GM18502 (cell line): ENCODE measurements around the gene MOCS3.

Source experiments
- ATAC-seq: cut with Tn5 transposase; IDR thresholded peaks from one replicate; pipeline ENCODE4 v1.9.1; 2021; ENCODE audit warnings: mild to moderate bottlenecking; ENCODE audit not compliant: unreplicated experiment, poor library complexity

The MOCS3 gene

DNA sequence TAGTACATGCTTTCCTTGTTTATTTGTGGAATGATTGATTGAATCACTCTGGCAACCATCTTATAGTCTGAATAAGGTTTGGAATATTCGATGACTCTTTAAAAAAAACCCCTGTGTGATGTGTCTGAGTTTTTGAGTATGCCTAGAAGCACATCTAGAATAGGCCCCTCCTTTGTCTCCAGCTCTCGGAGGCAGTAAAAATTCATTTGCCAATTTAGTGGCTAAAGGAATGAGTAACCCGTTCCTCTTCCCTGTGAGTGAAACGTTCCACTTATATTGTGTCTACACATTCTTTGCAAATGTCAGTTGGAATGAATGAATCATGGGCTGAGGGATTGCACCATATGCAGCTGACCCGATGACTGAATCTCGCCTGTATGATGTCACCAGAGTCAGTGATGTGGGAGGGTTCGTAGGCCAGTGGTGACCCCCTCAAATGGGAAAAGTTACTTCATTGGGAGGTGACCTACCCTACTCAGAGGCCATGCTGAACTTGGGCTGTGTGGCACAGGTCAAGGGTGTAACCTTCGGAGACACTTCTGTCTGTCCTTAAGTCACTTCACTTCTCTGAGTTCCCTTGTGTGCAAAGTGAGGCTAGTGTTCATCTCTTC lies 21.6 kb downstream of the MOCS3 start:
- no peak for ATAC-seq

DNA sequence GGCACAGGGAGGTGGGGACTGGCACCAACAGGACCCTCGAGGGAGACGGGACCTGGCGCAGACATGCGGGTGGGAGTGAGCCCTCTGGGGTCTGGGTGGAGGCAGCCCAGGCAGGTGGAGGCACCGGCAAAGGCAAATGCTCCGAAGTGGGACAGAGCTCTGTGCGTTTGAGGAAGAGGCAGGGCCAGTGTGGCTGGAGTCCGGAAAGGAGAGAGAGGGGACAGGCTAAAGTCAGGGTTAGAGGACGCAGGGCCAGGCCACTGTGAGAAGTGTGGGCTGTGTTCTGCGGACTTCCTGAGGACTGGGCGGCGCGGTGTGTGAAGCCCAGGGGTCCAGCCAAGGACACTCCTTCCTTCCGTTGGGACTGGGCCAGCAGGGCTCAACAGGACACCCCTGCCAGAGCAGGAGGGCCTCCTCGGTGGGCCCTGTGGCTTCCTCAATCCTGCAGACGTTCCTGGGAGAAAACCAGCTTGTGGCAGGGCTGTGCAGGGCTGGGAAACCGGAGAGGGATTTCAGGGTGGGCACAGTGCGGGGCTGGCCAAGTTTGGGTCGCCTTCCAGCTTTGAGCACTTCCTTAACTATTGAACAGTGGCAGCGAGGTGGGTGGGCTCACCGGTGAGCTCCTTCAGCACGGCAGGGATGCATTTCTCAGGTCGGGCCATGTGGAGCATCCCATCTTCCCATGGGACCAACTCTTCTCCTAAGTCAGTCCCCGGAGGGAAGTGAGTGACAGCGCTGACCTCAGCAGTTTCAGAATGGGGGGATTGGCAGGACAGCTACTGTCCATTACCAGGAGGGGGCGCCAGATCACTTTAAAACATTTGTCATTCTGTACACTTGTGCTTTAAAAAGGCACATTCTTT lies 22.5 kb downstream of the MOCS3 start:
- no peak for ATAC-seq

DNA sequence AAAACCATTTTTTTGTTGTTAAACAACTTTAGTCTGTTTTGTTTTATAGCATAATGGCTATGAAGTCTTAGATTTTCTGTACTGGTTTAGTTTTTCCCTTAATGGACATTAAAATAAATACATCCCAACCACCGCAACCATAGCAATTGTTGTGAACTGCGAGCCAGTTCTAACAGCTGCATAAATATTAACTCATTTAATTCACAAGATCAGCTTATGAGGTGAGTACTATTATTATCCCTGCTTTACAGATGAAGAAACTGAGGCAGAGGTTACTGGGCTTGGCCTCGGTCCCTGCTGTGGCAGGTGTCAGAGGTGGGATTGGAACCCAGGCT lies 23.1 kb downstream of the MOCS3 start:
- ATAC-seq = no peak

DNA sequence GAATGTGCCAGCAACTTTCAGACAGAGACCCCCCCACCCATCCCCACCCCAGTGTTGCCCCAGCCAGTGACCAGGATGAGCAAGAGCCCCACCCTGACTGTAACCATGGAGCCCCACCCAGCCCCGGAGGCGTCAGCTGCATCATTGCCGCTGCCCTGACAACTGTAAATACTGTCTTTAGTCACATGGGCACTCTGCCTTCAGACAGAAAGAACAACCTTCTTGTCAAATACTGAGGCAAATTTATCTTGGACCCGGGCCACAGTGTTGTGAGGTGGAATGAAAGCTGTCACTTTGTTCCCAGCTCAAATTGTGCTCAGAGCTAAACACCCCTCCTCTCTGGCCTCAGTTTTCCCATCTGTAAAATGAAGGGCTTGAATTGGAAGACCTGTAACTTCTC lies 23.7 kb downstream of the MOCS3 start:
- no peak for ATAC-seq

DNA sequence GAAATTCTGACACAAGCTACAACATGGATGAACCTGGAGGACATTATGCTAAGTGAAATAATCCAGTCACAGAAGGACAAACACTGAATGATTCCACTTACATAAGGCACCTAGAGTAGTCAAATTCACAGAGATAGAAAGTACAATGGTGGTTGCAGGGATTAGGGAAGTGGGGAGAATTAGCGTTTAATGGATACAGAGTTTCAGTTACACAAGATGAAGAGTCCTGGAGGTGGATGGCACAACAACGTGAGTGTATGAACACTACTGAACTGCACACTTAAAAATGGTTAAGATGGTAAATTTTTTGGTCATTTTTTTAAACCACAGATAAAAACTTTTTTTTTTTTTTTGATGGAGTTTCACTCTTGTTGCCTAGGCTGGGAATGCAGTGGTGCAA lies 24.7 kb downstream of the MOCS3 start:
- ATAC-seq = no peak

DNA sequence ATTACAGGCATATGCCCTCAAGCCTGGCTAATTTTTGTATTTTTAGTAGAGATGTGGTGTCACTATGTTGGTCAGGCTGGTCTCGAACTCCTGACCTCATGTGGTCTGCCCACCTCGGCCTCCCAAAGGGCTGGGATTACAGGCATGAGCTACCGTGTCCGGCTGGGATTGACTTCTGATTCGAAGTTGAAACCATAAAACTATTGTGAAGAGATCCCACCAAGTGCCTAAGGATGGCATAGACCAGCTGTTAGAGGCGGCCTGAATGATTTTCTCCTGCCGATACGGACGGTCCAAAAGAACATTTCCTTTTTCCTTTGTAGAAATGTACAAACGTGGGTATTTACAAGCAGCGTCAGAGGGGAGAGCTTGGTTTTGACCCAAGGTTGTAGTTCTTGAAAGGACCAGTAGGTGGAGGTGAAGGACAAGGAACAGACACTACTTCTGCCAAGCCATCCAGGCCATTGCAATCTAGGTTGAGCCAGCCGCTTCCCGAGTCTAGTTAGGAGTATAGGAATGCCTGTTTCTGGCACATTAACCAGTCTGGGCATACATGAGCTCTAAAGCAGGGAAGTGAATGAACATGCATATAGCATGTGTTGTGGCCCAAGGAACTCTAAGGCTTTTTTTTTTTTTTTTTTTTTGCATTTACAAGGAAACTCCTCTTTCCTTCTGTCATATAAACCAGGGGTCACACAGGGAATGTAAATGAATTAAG lies 29.0 kb downstream of the MOCS3 start:
- ATAC-seq = no peak

DNA sequence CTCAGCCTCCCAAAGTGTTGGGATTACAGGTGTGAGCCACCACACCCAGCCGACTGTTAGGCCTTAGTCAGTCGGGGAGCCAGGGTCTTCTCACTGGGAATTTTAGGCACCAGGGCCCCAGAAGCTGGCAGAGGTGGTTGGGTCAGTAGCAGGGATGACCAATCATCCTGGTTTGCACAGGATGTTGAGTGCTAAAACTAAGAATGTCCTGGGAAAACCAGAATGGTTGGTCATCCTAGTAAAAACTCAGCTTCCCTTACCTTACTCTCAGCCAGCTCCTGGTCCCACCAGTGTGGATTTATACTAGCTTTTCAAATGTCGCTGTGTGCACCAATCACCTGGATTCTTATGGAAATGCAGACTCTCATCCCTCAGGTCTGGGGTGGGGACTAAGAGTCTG lies 32.5 kb downstream of the MOCS3 start:
- ATAC-seq = no peak

DNA sequence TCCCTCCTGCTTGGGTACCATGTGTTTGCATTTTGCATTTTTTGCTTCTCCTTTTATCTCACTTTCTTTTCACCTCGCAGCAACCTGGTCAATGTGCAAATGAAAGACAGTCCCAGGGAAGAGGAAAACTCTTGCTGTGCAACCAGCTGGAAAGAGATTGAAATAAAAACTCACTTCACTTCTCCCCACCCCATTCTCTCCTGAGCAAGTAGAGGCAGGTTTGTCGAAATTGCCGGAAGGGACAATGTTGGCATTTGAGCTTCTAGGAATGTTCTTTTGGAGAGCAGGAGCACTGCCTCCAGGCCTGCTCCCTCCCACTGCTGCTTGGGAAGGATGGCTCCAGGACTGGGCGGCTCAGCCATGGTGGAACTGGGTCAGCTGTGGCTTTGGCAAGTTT lies 33.7 kb downstream of the MOCS3 start:
- no peak for ATAC-seq

DNA sequence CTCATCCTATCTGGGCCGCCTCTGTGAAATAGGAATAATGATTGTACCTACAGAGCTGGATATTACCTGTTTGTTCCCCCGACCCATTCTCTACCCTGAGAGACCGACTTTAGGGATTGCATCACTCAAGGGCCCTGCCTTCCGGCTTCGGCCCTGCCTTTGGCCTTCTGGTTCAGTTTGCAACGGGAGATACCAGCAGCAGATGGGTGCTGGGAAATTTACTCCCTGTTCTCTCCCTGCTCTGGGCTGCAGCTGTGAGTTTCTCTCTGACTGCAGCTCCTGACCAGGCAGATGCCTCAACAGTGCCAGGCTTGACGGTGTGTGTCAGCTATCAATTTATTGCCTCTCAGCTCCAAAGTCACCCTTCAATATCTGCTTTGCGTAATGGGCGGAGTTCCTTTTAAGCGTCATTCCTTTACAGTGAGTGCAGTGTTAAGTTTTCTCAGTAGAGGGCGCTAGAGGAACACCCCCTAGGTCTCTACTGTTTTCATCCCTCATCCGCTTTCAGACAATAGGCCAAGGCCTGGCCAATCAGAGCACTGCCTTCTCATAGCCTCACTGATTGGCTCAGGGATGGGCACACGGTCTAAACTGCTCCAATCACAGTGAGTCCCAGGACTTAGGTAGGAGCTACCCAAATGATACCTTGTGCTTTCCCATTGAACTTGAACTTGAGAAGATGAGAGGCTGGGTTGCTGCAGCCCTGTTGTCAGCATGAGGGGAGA lies 34.3 kb downstream of the MOCS3 start:
- ATAC-seq = no peak

DNA sequence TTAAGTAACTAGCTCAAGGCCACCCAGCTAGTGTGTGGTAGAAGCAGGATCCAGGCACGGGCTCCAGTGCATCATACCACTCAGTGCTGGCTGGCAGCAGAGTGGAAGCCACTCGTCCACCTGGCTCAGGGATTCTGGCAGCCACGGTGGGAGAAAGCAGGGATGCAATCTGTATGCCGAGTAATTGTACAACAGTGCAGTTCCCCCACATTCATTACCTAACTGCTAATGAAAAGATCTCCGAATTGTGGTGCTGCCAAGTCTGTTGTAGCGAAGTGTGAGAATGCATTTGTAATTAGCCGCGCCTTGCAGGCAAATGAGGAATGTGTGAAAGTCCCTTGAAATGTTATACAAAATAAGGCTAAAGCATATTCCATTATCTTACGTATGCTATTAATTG lies 35.3 kb downstream of the MOCS3 start:
- ATAC-seq = no peak

DNA sequence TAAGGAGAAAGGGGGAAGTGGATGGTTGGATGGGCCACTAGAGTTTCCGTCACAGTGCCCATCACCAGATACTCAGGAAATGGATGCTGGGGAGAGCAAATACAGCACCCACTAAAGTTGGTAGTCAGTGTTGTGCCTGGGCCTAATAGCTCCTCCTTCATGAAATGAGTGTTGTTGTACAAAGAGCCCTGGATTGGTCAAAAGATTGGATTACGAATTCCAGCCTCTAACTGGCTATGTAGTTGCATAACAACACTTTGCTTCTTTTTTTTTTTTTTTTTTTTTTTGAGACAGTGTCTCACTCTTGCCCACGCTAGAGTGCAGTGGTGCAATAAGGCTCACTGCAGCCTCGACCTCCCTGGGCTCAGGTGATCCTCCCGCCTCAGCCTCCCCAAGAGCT lies 36.9 kb downstream of the MOCS3 start:
- ATAC-seq = no peak

DNA sequence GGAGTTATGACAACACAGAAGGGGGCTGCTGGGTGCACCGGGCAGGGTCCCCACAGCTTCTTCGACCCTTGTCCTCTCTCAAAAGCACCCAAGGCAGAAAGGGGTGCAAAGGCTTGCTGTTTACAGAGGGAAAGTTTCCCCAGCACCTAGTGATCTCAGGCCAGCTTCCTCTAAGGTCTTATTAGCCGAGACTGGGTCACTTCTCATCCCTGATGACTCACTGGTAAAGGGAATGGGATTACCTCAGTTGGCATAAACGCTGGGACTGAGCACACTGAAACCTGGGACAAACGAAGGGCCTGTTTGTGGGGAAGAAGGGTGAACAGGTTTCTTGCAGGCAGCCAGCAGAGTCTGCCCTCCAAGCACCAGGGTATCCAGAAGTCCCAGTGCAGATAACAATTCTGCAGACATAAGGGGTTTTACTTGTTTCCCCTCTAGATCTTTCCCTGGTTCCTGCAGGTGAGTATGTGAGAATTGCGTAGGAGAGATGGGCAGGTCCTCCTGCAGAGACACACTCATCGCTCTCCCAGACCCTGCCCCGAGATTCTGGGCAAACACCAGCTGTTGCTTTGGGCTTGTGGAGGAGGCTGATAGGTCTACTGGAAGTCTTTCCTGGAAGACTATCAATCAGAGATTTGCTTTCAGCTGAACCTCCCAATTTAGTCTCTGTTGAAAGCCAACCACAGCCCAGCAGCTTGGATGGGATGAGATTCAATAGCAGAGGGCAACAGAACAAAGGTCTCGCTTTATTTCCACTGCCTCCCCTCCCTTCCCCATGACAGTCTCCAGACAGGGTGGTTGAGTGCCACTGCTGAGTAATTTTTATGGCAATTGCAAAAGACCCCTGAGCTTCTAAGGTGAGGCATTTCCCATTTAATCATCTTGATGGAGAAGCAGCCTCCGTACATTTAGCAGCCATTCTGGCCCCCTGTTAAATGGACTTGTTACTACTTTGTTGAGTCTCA lies 38.6 kb downstream of the MOCS3 start:
- no peak for ATAC-seq

DNA sequence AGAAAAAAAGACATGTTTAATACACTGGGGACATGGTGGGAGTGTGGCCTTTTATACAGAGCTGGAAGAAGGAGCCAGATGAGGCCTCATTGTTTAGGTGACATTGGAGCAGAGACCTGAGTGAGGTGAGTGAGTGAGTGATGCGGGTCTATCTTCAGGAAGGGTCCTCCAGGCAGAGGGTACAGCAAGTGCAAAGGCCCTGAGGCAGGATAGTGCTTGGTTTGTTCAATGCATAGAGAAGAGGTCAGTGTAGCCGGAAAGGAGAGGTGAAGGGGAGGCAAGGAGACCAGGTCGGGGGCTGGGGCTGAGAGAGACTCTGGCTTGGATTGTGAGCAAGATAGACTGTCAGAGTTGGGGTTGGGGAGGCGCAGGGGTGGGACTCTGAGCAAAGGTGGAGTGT lies 40.7 kb downstream of the MOCS3 start:
- no peak for ATAC-seq

DNA sequence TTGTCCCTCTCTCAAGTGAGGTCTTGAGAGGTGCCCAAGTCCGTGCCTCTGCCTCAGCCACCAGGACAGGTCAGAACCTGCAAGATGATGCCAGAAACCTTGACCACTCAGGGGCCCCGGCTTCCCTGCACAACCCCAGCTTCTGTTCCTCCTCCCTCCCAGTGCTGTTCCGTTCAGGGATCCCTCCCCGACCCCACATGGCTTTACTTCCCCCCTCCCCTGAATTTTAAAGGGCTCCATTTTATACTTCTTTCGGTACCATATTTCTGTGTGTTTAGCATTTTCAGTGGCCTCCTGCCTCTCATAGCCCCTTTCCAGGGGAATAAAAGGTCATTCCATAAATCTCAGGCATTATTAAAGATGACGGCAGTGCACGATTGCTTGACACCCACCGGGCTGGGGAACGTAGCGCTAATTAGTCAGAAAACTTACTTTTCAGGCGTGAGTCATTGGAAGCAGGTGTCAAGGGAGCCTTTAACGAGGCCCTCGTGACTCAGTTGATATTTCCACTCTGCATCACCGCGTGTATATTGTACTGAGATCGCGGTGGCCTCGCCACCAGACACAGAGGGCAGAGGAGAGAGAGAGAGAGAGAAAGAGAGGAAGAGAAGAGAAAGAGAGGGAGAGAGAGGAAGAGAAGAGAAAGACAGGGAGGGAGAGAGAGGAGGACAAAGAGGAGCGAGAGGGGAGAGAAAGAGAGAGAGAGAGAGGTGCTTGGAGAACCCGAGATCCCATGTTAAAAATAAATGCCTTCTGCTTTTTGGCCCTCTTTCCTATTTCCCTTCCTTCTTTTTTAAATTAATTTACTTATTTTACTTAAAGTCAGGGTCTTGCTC lies 43.0 kb downstream of the MOCS3 start:
- ATAC-seq = no peak

DNA sequence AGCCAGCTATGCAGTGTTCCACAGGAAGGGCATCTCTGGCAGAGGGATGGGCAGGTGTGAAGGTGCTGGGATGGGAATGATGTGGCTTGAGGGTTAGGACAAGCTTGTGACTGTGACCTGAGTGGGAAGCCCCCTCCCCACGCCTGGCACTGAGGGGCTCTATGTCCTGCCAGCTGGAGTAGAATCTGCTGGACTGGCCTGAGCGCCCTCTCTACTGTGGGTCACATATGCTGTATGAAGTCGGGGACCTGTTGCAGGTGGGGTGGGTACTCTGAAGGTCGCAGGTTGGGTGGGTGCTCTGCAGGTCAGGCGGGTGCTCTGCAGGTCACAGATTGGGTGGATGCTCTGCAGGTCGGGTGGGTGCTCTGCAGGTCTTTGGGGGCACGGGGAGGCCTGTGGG lies 44.0 kb downstream of the MOCS3 start:
- ATAC-seq = no peak

DNA sequence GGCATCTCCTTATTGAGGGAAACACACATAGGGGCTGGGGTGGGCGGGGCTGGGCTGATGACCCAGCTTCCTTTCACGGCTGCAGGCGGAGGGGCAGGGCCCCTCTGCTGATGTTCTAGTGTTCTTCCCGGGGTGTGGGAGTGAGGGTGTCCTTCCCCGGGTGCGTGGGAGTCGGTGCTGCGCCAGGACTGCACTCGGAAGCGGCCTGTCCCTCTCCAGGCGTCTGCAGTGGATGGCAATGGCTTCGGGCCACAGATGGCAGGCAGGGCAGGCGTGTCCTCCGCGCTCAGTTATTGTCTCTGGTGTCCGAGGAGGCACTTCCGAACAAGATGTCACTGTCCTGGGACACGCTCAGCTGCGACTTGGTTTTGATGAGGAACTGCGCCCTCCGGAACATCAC lies 45.1 kb downstream of the MOCS3 start:
- no peak for ATAC-seq

DNA sequence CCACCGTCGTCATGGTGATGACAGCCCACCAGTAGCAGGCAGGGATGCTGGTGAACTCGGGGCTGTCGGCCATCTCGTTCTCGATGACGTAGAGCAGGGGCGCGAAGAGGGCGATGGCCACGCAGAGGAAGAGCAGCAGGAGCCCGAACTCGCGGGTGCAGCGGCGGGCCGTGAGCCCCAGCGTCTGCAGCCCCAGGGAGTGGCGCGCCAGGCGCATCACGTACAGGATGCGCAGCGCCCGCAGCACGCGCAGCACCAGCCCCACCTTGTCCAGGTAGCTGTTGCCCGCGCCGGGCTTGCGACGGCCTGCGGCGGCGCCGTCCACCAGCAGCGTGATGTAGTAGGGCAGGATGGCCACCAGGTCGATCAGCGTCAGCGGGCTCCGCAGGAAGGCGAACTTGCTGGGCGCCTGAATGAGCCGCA lies 45.7 kb downstream of the MOCS3 start:
- ATAC-seq = no peak

DNA sequence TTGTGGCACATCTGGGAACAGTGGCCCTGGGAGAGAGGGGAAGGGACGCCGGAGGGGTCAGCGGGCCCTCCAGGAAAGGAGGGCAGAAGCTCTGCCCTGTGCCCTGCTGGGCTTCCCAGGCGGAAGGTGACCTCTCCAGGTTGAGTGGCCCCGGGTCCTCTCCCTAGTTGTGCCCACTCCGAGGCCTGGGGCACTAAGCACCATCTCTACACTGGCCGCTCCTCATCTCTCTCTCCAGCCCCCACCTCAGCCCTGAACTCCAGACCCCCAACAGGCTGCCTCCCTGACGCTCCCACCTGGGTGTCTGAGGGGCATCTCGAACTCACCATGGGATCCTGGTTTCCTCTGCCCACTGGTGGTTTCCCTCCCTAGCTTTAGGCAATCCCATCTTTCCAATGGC lies 46.2 kb downstream of the MOCS3 start:
- ATAC-seq = no peak

DNA sequence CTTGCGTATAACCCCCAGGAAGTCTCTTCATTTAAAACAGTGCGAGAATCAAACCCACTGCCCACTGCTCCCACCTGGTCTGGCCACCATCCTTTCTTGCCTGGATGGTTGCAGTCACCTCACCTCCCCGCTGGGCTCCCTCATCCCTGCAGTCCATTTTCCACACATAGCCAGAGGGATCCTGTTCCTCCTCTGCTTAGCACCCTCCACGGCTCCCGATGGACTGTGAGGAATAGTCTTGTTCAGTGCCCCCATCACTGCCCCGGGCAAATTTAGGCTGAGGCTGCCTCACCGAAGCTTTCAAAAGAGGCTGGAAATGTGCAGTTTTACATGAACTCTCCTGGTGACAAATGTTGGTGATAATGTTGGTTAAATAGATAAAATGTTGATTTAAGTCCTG lies 46.6 kb downstream of the MOCS3 start:
- ATAC-seq = no peak
